HCT116 (cell line): Measurements from ENCODE around the gene FBXL17.

Source experiments
- JUND ChIP-seq: IDR thresholded peaks from 2 replicates; pipeline ENCODE4 v1.6.1; 2012
- YY1 ChIP-seq: IDR thresholded peaks from 2 replicates; pipeline ENCODE4 v1.6.1; 2011; ENCODE audit warnings: low read length, low read depth, moderate library complexity, mild to moderate bottlenecking; ENCODE audit not compliant: insufficient replicate concordance; ENCODE audit errors: extremely low read depth

- TF ChIP-seq YY1, result no peak
- TF ChIP-seq JUND, result no peak
These were observed 4.6 kb upstream of the FBXL17 start for GRCh38 chr5:108386345-108387061.
